Ureter (tissue), 1 donor: ENCODE measurements around the gene MIPEP. TPM values are rescaled to one million over a fixed set of nuclear protein-coding genes. Genes with fewer than 3 reads are reported as not detected.
A peak's percentile ranks its signal among the peaks of the same experiment; 100 is the strongest.

Experiments
- DNase-seq: peaks from one replicate; pipeline ENCODE4 v3.0.0-alpha.2; 2020; ENCODE audit warnings: low spot score
- total RNA-seq: library from RNA; stranded (reverse); gene quantifications from one replicate; pipeline ENCODE4 v1.2.4, GENCODE V29; 2023
- donor health status: DM: yes; HTN: yes; CAD: no.

The MIPEP gene
- total RNA-seq, 1 donor from 2014 or later = 24.2 TPM

- DNase-seq = no peak
Measured at GRCh38 chr13:23715092-23715761, 174.0 kb downstream of the MIPEP start.

- DNase-seq = no peak
Measured at GRCh38 chr13:23714672-23715071, 174.5 kb downstream of the MIPEP start.

DNA sequence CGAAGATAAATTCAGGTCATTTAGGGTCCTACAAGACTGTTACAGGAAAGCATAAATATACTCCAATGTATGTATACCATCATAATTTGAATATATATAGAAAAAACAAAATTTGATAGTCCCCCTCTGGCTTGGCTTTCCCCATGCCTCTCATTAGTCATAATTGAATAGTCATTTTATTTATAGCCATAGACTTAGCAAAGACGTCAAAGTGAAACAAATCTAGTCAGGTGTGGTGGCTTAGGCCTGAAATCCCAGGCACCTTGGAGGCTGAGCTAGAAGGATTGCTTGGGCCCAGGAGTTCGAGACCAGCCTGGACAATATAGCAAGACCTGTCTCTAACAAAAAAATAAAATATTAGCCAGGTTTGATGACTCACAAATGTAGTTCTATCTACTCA lies 177.8 kb downstream of the MIPEP start:
- DNase-seq = no peak

DNA sequence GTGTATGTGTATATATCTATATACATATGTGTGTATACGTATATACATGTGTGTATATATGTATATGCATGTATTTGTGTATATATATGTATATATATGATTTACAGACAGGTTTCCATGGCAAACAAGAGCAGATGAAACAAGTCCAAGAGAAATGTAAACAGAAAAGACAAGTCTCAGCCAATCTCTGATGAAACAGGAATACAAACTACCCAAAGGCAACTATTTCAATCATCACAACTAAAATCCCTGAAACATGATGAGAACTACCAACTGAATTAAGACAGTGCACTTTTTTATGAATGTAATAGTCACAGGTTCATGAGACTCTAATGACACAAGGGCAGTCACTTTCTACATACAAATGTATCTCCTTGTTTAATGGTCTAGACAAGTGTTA lies 178.8 kb downstream of the MIPEP start:
- DNase-seq = no peak

GRCh38 chr13:23709536-23709935 lies 179.7 kb downstream of the MIPEP start:
- DNase-seq = no peak

- DNase-seq = no peak
Measured at GRCh38 chr13:23707674-23708073, 181.5 kb downstream of the MIPEP start.

GRCh38 chr13:23705583-23705982 lies 183.6 kb downstream of the MIPEP start:
- DNase-seq = no peak

GRCh38 chr13:23703246-23703860 lies 185.8 kb downstream of the MIPEP start:
- no peak for DNase-seq

- peak; percentile 73 for DNase-seq
Measured at GRCh38 chr13:23701636-23702035, 187.6 kb downstream of the MIPEP start.

DNA sequence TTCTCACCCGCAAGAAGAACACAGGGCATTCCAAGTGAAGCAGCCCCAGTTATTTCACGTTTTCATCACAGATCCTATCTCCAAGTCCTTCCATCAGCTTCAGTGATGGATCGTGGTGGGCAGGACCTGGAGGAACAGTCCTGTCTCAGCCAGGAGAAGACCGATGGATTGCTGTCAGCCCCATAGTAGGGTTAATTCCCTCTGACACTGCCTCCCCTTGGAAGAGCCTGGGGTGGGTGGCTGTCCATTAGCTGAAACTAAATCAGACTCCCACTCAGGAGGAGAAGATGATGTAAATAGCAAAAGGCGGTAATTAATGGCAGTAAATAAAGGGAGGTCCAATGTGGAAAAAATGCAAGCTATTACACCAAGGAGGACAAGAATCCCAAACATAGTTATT lies 188.0 kb downstream of the MIPEP start:
- DNase-seq = no peak

DNA sequence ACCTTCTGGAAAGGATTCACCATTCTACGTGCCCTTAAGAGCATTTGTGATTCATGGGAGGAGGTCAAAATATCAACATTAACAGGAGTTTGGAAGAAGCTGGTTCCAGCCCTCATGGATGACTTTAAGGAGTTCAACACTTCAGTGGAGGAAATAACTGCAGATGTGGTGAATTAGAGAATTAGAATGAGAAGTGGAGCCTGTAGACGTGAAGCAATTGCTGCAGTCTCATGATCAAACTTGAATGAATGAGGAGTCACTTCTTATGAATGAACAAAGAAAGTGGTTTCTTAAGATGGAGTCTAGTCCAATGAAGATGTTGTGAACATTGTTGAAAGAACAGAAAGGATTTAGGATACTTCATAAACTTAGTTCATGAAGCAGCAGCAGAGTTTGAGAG lies 189.9 kb downstream of the MIPEP start:
- no peak for DNase-seq

- DNase-seq = no peak
Measured at GRCh38 chr13:23697772-23698313, 191.4 kb downstream of the MIPEP start.

DNA sequence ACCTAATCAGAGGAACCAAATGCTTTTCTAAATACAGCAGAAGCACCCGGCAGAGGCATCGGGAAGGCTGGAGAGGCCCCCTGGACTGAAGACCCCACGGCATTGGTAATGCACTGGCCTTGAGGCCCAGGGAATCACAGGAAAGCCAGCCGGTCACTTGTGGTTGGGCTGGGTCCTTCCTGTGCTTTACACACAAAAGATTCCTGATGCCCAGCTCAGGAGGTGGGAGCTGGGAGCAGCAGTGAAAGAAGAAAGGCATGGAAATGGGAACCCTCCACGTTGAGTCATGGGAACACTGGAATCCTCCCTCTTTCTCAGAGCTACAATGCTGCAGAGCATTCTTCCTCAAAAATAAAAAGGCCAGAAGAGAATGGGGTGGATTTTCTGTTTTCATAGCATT lies 192.6 kb downstream of the MIPEP start:
- no peak for DNase-seq

DNA sequence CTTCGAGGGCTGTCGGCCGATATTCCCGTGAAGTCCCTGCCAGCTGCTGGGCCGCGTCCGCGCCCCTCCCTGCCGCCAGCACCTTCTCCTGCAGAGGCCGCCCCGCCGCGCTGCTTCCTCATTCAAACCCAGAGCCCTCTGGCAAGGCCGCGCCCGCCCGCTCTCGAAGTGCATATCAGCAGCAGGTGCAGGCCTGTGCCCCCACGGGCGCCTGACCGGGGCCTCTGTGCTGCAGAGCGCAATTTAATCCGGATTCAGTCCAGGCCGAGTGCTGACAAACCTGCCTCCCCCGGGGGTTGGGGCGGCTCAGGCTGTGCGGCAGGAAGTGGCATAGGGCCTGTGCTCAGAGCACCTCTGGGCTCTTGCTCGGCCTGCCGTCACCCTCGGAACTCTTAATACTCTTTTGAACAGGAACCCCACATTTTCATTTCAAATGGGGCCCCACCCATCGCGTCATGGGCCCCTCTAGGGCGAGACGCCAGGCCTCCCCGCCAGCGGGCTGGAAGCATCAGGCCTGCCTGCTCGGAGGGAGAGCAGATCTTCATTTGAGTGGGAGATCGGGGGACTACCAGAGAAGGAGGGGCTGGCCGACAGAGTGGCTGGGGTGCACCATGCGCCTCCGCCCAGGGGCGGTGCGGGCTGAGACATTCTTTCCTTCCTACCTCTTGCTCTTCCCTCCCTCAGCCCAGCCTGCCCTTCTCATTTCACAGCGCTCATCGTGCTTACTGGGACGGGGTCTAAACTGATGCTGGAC lies 193.3 kb downstream of the MIPEP start:
- peak; percentile 61 for DNase-seq

DNA sequence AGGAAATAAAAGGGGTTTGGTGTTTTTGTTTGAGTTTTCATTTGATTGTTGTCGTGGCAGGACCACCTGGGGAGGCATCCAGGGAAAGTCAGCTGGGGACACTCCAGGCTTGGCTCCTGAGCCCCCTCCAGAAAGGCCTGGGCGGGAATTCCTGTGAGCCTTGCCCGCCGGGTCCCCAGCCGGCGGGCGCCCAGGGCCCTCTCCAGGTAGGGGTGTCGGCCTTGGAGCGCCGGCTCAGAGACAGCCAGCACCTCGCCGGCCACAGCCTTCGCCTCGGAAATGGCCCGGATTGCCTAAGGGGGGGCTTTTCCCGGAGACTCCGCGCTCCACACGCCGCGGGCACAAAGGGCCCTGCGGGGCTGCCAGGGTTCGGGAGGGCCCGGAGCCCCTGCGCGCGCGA lies 194.0 kb downstream of the MIPEP start:
- no peak for DNase-seq

DNA sequence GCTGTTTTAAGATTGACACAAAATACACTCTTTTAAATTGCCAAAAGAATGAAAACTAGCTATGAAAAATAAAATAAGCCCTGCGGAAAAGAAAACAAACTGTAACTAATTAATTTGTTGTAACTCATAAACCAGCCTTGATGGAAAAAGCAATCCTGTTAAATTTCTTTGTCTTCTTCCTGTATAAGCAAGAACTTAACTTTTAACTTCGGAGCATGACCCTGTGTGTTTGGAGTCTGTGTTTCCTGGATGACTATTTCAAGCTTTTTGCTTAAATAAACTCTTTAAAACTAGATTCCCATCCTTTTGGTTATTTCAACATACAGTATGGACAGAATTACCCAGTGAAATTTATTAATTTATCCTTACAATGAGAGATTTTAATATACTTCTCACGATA lies 196.4 kb downstream of the MIPEP start:
- no peak for DNase-seq

- DNase-seq = no peak
Measured at GRCh38 chr13:23690668-23691067, 198.5 kb downstream of the MIPEP start.

GRCh38 chr13:23688336-23688735 lies 200.9 kb downstream of the MIPEP start:
- DNase-seq = no peak

GRCh38 chr13:23687614-23688013 lies 201.6 kb downstream of the MIPEP start:
- no peak for DNase-seq

DNA sequence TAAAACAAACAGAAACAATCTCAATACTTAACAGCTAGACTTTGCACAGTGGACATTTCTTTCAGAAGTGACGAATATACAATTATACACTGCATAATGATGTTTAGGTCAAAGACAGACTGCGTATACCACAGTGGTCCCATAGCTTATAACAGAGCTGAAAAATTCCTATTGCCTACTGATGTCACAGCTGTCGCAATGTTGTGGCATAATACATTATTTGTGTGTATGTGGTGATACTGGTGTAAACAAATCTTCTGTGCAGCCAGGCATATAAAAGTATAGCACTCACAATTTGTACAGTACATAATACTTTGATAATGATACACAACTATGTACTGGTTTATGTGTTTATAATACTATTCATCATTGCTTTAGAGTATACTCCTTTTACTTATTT lies 202.3 kb downstream of the MIPEP start:
- DNase-seq = no peak

- no peak for DNase-seq
Measured at GRCh38 chr13:23685416-23685815, 203.8 kb downstream of the MIPEP start.

DNA sequence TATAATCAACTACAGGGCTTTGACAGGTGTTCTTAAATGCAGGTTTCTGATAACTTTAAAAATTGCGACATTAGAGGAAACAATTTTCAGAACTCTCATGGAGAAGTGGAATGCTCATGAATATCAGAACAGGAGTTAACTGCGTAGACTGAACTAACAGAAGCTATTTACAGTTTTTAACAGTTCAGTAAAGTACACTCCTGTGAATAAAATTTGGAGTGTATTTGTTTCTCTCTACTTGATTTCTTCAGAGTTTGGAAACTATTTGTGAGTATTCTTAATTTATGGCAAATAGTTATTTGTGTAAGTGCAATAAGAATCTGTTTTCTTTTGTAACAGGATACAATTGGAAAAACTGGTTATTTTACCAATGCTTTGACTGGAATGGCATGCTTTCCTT lies 204.6 kb downstream of the MIPEP start:
- DNase-seq = no peak

- DNase-seq = no peak
Measured at GRCh38 chr13:23683084-23683483, 206.1 kb downstream of the MIPEP start.
